ENCODE measurements around the gene RHOB. TPM values are rescaled to one million over a fixed set of nuclear protein-coding genes. Genes with fewer than 3 reads are reported as not detected.
A peak's percentile ranks its signal among the peaks of the same experiment; 100 is the strongest.

Gene RHOB
- total and polyA plus RNA-seq, 2 of the 13 experiments (the other 11 are each of a cell fraction or from before 2014, with no cell fraction given) = 192 to 268 TPM

GRCh38 chr2:20447437-20448245, 767 bp downstream of the RHOB start (continued):
- TF ChIP-seq, protein P1, sequence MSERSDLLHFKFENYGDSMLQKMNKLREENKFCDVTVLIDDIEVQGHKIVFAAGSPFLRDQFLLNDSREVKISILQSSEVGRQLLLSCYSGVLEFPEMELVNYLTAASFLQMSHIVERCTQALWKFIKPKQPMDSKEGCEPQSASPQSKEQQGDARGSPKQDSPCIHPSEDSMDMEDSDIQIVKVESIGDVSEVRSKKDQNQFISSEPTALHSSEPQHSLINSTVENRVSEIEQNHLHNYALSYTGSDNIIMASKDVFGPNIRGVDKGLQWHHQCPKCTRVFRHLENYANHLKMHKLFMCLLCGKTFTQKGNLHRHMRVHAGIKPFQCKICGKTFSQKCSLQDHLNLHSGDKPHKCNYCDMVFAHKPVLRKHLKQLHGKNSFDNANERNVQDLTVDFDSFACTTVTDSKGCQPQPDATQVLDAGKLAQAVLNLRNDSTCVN (CRISPR knock-in tag; IDR thresholded peaks at IDR 0.05; ENCODE audit: borderline replicate concordance) = peak; percentile 8; the same call in 1 of the 2 replicates
- no peak for TF ChIP-seq ZNF432 (CRISPR knock-in tag; IDR thresholded peaks at IDR 0.05; ENCODE audit: borderline replicate concordance)
- peak; percentile 76 for TF ChIP-seq AKAP8 (CRISPR knock-in tag; IDR thresholded peaks at IDR 0.05)
- no peak for TF ChIP-seq TCF7L2 (IDR thresholded peaks at IDR 0.05; ENCODE audit: low read depth, low read length)
- peak; percentile 25; the same call in 1 of the 2 replicates for TF ChIP-seq POLR2AphosphoS2 (IDR thresholded peaks at IDR 0.05; ENCODE audit: low read depth, low read length)
- no peak; the same call in 1 of the 2 replicates for TF ChIP-seq NFIC (IDR thresholded peaks at IDR 0.05; ENCODE audit: low read length)
- TF ChIP-seq GATAD1 (CRISPR knock-in tag; IDR thresholded peaks at IDR 0.05) = peak; percentile 22; the same call in 1 of the 2 replicates
- TF ChIP-seq MXD1 (CRISPR knock-in tag; IDR thresholded peaks at IDR 0.05) = peak; percentile 28
- no peak; the same call in none of the 2 replicates for TF ChIP-seq ZNF674 (CRISPR knock-in tag; IDR thresholded peaks at IDR 0.05; ENCODE audit: low read depth)
- TF ChIP-seq, protein P2, sequence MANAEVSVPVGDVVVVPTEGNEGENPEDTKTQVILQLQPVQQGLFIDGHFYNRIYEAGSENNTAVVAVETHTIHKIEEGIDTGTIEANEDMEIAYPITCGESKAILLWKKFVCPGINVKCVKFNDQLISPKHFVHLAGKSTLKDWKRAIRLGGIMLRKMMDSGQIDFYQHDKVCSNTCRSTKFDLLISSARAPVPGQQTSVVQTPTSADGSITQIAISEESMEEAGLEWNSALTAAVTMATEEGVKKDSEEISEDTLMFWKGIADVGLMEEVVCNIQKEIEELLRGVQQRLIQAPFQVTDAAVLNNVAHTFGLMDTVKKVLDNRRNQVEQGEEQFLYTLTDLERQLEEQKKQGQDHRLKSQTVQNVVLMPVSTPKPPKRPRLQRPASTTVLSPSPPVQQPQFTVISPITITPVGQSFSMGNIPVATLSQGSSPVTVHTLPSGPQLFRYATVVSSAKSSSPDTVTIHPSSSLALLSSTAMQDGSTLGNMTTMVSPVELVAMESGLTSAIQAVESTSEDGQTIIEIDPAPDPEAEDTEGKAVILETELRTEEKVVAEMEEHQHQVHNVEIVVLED (CRISPR knock-in tag; IDR thresholded peaks at IDR 0.05; ENCODE audit: borderline replicate concordance) = peak; percentile 17
- no peak for TF ChIP-seq PLRG1 (conservative IDR thresholded peaks at IDR 0.05)
- TF ChIP-seq RCOR2 (CRISPR knock-in tag; IDR thresholded peaks at IDR 0.05) = no peak
- TF ChIP-seq PHF8 (CRISPR knock-in tag; IDR thresholded peaks at IDR 0.05) = peak; percentile 72
- TF ChIP-seq ZNF337 (CRISPR knock-in tag; IDR thresholded peaks at IDR 0.05; ENCODE audit: borderline replicate concordance, low read depth) = peak; percentile 40; the same call in 1 of the 2 replicates
- no peak for TF ChIP-seq NR3C1 (CRISPR knock-in tag; IDR thresholded peaks at IDR 0.05)
- TF ChIP-seq, protein P3, sequence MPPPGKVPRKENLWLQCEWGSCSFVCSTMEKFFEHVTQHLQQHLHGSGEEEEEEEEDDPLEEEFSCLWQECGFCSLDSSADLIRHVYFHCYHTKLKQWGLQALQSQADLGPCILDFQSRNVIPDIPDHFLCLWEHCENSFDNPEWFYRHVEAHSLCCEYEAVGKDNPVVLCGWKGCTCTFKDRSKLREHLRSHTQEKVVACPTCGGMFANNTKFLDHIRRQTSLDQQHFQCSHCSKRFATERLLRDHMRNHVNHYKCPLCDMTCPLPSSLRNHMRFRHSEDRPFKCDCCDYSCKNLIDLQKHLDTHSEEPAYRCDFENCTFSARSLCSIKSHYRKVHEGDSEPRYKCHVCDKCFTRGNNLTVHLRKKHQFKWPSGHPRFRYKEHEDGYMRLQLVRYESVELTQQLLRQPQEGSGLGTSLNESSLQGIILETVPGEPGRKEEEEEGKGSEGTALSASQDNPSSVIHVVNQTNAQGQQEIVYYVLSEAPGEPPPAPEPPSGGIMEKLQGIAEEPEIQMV (CRISPR knock-in tag; IDR thresholded peaks at IDR 0.05; ENCODE audit: low read depth) = peak; percentile 74; the same call in 1 of the 2 replicates
- TF ChIP-seq ZNF564 (CRISPR knock-in tag; IDR thresholded peaks at IDR 0.05) = peak; percentile 18; the same call in 1 of the 2 replicates
- TF ChIP-seq ZNF510 (CRISPR knock-in tag; IDR thresholded peaks at IDR 0.05; ENCODE audit: low read depth) = peak; percentile 84; the same call in 1 of the 2 replicates
- peak; percentile 55; the same call in 1 of the 2 replicates for TF ChIP-seq GZF1 (CRISPR knock-in tag; IDR thresholded peaks at IDR 0.05)
- TF ChIP-seq ZSCAN31 (CRISPR knock-in tag; IDR thresholded peaks at IDR 0.05; ENCODE audit: low read depth) = no peak; the same call in 1 of the 2 replicates
- no peak; the same call in 1 of the 2 replicates for TF ChIP-seq ZNF607 (CRISPR knock-in tag; IDR thresholded peaks at IDR 0.05; ENCODE audit: borderline replicate concordance)
